ENCODE measurements around the gene CHST10.

Gene CHST10

GRCh38 chr2:100424277-100424875 lies 6.9 kb upstream of the CHST10 start:
- no peak for TF ChIP-seq CTCF (conservative IDR thresholded peaks at IDR 0.05; ENCODE audit: low read depth, low read length)
- no peak for DNase-seq (ENCODE audit: low read depth)
- H3K4me3 ChIP-seq (ENCODE audit: low read depth, low read length): no peak overlapping the region

- TF ChIP-seq CTCF (conservative IDR thresholded peaks at IDR 0.05; ENCODE audit: low read depth, low read length): no peak
- peak; percentile 2 for DNase-seq (ENCODE audit: low read depth)
- H3K4me3 ChIP-seq (ENCODE audit: low read depth, low read length): no peak overlapping the region
Observed at GRCh38 chr2:100423631-100424030, 6.2 kb upstream of the CHST10 start.

GRCh38 chr2:100422320-100423055 lies 5.0 kb upstream of the CHST10 start:
- peak; percentile 85 for TF ChIP-seq CTCF (conservative IDR thresholded peaks at IDR 0.05; ENCODE audit: low read depth, low read length)
- peak; percentile 69 for DNase-seq (ENCODE audit: low read depth)
- H3K4me3 ChIP-seq (ENCODE audit: low read depth, low read length): no peak overlapping the region

DNA sequence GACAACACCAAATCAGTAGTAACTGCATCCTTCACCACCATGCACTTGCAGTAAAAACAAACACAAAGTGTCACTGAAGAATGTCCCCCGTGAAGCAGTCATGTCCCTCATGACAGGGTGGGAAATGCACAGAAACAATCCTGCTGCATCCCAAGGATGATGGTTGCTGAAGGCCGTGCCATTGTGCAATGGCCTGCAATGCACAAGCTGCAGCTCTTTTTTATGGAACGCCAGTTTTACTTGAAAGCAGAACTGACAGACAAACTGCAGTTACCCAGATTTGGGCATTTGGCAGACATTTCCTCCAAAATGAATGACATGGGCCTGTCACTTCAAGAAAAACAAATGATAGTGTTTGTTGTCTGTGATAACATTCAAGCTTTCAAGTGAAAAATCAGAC lies 2.4 kb upstream of the CHST10 start:
- no peak for DNase-seq (ENCODE audit: low read depth)
- no peak for TF ChIP-seq CTCF (conservative IDR thresholded peaks at IDR 0.05; ENCODE audit: low read depth, low read length)
- H3K4me3 ChIP-seq (ENCODE audit: low read depth, low read length): no peak overlapping the region

DNA sequence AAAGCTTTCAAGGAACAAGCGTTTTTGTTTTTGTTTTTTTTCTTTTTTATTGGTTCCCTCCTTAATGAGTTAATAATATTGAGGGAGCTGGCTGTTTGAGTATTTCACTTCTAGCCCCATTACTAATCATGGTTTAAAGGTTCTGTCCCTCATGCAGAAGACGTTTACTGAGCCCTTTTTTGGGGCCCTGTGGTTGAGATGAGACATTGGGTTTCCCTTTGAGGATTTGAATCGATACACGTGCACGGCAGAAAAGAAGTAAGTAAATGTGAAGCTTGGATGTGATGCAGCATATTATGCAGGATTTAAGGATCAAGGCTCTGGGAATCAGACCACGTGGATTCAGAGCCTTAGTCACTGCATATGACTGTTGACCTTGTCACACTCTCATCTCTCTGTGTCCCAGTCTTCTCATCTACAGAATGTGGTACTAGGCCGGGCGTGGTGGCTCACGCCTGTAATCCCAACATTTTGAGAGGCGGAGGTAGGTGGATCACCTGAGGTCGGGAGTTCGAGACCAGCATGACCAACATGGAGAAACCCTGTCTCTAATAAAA lies 1.0 kb upstream of the CHST10 start:
- H3K4me3 ChIP-seq (ENCODE audit: low read depth, low read length): no peak overlapping the region
- no peak for TF ChIP-seq CTCF (conservative IDR thresholded peaks at IDR 0.05; ENCODE audit: low read depth, low read length)
- no peak for DNase-seq (ENCODE audit: low read depth)

GRCh38 chr2:100417711-100418124 lies 250 bp upstream of the CHST10 start:
- DNase-seq (ENCODE audit: low read depth): no peak
- no peak for TF ChIP-seq CTCF (conservative IDR thresholded peaks at IDR 0.05; ENCODE audit: low read depth, low read length)
- peak overlapping the region; percentile 78 for H3K4me3 ChIP-seq (ENCODE audit: low read depth, low read length)

Data from choroid plexus epithelial cell (primary cell).